CD4-positive, alpha-beta T cell treated with Interleukin-17A for 4 hours (primary cell): Measurements from ENCODE around the gene PITPNM3.
"Not testable (repeated sequence)": the region's sequence is repeated elsewhere in the genome, so short reads cannot be mapped to it uniquely, and the experiment has no call there.

ENCODE experiments used
- DNase-seq: peaks from one replicate; pipeline ENCODE4 v3.0.0-alpha.2; 2020; ENCODE audit warnings: mixed read lengths

PITPNM3 gene

DNA sequence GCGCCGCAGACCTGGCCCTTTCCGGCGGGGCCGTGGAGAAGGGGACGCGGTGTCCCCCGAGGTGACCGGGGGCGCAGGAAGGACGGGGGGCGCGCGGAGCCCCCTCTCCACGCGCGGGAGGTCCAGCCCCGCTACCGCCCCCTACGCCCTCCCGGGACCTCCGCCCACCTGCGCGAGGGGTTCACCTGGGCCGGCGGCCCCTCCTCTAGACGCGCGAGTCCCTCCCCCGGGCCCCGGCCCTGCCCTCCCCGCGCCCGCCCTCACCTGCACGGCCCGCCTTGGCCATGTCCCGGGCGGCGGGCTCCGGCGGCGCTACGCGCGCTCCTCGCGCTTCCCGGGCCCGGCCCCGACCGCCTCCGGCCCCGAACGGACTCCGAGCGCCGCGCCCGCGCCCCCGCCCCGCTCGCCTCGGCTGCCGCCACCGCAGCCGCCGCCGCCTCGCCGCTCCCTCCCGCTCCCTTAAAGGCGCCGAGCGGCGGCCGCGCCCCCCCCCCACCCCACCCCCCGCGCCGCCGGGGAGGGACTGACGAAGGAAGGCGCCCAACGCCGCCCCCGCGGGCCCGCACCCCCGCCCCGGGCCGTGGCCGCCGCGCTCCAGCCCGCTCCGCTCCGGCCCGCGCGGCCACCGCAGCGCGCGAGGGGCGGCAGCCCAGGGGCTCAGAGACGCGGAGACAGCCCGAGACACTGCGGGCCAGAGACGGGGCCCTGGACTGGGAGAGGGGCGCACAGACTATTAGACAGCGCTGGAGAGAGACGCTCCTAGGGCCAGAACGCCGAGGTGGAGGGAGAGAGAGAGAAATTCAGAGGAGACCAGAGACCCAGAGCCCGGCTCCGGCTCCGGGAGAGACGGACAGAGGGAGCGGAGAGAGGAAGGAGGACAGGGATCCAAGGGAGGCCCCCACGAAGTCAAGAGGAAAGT lies at the start of gene PITPNM3:
PITPNM3 (minus strand) TSS at position 435 of the 919 bp plus-strand sequence; CDS start at position 286, 149 bp downstream.
- DNase-seq = peak; percentile 8

- DNase-seq = no peak
Observed at GRCh38 chr17:6605142-6605541, 48.8 kb upstream of the PITPNM3 start.

DNA sequence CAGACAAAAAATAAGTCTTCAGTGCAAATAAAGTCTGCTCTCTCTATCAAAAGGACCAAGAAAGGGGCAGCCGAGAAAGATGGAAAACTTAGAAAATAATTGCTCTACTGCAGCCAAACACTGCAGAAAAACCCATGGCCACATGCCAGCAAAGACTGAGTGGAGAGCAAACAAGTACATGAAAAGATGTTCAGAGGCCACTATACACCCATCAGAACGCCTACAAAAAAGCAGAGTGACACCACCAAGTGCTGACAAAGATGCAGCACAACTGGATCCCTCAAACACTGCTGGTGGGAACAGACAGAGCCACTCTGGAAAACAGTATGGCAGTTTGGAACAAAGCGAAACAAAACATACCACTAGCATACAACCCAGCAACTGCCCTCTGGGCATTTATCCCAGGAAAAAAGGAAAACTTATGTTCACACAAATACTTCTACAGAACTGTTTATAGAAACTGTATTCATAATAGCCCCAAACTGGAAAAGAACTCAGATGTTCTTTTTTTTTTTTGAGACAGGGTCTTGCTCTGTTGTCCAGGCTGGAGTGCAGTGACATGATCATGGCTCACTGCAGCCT lies 47.5 kb upstream of the PITPNM3 start:
- no peak for DNase-seq

DNA sequence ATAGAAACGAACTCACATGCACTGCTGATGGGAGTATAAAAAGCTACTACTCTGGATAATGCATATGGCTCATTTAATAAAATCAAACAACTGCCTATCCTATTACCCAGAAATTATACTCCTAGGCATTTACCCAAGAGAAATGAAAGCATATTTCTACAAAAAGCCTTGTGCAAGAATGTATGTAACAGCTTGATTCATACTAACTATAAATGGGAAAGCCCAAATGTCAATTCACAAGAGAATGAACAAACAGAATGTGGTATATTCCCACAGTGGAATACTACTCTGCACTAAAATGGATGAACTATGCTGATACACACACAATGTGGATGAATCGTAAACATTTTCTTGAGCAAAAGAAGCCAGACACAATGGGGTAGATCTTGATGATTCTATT lies 45.8 kb upstream of the PITPNM3 start:
- no peak for DNase-seq

DNA sequence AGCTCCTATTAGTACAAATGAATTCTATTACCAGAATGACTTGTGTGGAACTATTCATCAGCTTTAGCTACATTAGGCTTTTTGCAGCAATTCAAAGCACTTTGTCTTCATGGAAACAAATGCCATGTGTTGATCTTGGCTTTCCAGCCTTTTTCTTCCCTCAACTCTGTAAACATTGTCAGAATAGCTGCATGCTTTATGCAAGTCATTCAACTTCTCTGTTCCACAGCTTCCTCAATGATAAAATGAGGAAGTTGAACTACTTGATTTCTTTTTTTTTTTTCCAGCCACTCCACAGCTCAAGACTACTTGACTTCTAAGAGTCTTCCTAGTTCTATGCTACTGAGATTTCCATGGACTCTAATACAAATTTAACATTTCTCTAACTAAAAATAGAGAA lies 43.0 kb upstream of the PITPNM3 start:
- no peak for DNase-seq

DNA sequence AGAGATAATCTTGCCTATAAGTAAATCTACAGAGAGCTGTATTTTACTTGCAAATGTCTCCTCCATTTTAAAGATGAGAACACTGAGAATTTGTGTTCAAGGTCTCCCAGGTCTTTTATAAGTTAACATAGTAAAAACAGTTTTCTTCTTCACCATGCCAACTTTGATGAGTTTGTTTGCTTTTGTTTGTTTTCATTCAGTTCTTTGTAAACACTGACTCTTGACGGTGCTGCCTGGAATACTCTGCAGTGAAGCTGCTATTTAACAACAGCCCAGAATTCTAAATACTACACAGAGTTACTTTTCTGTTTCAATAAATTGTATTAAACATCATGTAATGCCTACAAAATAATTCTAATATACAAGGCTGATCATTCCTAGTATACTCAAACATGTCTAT lies 41.4 kb upstream of the PITPNM3 start:
- no peak for DNase-seq

- no peak for DNase-seq
Observed at GRCh38 chr17:6596941-6597340, 40.6 kb upstream of the PITPNM3 start.

DNA sequence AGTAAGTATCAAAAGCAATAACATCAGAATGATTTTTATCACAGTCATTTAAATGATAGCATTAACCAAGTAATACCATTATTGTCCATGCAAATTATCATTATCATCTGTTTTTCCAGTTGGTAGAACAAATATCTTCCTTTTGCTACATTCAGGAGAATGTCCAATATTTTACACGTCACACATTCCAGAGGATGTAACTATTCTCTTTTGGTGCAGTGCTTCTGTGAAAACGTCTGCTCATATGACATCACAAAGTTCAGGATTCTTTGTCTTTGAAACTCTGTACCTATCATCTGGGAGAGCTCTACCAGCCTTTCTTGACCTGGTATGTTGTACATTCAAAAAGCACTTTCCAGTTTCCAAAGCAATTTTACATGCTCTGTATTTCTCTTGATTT lies 40.2 kb upstream of the PITPNM3 start:
- no peak for DNase-seq

GRCh38 chr17:6596081-6596480 lies 39.7 kb upstream of the PITPNM3 start:
- no peak for DNase-seq

- not testable (repeated sequence) for DNase-seq
Observed at GRCh38 chr17:6593371-6593770, 37.0 kb upstream of the PITPNM3 start.

DNA sequence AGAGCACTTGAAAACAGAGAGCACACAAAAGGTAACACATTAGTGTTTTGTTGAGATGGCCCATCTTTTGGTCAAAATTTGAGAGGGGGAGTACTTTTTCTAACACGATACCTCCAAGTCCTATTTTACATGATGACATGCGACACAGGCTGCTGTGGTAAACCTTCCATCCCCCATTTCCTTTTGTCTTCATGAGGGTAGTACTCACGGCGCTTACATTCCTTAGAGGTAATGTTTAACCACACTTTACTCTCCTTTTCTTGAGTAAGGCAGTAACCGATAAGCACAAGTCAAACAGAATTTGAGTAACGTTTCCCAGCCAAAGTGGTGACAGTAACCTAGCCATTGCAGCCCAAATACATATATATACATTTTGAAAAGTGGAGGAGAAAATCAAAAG lies 35.8 kb upstream of the PITPNM3 start:
- no peak for DNase-seq

DNA sequence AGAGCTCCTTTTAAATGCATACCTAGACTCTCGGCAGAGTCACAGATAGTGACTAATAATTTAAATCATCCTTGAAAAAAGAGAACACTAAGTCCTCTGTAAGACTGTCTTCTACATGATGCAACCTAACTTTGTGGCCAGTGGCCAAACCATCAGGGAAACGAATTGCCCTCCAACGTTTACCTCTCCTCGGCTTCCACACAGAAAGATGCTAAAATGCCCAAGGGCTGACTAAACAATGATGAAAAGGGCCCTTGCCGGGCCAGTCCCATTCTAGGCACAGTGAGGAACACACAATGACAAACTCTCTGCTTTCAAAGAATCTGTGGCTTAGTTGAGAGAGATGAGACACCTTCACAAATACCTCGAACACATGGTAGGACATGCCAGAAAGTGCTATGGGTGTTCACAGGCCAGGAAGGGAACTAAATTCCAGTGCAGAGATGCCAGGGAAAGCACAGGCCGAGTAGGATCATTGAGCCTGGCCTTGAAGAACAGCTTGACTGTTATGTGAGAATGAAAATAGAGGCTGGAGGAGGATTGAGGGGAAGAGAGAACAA lies 35.3 kb upstream of the PITPNM3 start:
- no peak for DNase-seq

DNA sequence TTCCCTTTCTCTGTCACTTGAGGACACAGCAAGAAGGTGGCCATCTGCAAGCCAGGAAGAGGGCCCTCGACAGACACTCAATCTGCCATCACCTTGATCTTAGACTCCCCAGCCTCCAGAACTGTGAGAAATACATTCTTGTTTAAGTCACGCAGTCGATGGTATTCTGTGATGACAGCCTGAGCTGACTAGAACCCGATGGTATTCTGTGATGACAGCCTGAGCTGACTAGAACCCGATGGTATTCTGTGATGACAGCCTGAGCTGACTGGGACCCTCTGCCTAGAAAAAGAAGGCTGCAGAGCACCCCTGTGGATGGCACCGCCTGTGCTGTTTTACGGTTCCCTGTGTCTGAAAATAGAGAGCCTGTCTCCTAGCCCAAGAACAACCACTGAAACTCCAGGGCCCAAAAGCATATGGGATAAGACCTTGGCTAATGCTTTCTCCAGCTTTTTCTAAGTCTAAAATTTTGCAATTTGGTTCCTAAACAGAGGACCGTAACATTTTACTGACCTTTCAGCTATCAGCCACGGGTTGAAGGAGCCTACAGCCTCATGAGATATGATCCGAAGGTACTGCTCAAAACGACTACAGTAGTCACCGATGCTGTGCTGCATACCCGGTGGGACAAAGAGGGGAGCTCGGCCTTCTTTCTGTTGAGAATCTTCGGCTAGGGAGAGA lies 33.1 kb upstream of the PITPNM3 start:
- no peak for DNase-seq

DNA sequence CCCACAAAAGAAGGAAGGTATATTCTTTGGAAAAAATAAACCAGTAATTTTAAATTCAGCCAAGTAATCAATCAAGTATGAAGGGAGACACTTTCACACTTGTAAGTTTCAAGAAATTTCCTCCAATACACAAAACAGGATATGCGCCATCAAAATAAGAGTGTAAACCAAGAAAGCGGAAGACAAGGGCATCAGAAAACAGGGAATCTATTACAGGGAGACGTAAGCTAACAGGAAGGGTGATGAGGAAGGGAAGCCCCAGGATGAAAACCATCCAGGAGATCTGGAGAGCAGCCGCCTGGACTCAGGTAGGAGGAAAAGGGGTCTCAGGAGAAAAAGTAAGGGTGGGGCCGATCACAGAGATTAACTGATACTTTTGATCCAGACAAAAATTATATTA lies 31.8 kb upstream of the PITPNM3 start:
- no peak for DNase-seq

GRCh38 chr17:6587310-6587709 lies 31.0 kb upstream of the PITPNM3 start:
- no peak for DNase-seq

DNA sequence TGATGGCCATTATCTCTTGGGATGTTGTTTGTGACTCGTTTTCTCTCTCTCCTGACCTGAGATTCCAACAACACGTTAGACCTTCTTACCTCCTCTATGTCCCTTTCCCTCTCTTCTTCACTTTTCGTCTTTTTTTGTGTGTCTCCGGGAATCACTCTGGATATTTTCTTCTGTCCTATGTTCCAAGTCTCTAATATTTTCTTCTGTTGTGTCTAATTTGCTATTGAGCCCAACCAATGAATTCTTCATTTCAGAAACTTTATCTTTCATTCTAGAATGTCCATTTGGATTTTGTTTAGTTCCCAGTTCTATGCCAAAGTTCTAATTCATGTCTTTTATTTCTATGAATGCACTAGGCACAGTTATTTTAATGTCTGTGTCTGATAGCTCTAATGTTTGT lies 27.1 kb upstream of the PITPNM3 start:
- no peak for DNase-seq

- no peak for DNase-seq
Observed at GRCh38 chr17:6580625-6581024, 24.3 kb upstream of the PITPNM3 start.

- DNase-seq = no peak
Observed at GRCh38 chr17:6578491-6578890, 22.1 kb upstream of the PITPNM3 start.

DNA sequence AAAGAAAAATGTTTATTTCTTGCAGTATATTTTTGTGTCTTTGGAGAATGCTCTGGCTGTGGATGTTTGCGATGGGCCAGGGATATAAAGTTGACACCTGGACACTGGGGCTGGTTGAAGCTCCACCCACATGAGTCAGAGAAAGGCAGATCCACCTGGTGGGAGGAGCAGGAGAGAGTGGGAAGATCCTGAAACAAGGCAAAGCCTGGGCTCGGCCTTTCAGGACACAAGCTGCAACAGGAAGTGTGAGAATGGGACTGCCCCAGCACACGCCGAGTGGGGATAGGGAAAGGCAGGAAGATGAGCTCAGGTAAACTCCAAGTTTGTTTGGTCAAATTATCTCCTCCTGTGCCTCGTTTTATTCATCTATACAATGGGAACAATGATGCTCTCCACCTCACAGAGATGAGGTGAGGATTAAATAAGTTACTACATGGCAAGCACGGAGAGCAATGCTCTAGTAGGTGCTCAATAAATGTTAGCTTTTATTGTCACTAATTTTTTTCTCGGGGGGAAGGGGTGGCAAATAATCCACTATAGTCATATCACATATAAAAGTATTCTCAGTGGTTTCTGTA lies 21.4 kb upstream of the PITPNM3 start:
- DNase-seq = no peak

GRCh38 chr17:6576038-6576785 lies 19.9 kb upstream of the PITPNM3 start:
- DNase-seq = no peak

GRCh38 chr17:6575596-6575988 lies 19.2 kb upstream of the PITPNM3 start:
- no peak for DNase-seq
